Measurements from ENCODE around the gene MMP24OS. TPM values are rescaled to one million over a fixed set of nuclear protein-coding genes. Genes with fewer than 3 reads are reported as not detected.

MMP24OS gene
- total and polyA plus RNA-seq, 2 of the 4 experiments (the other 2 are of a cell fraction): 5.9 to 64.9 TPM

GRCh38 chr20:35303382-35303734 is 25.4 kb upstream of the MMP24OS start:
- Histone ChIP-seq H3K27ac (ENCODE audit: insufficient read depth, low read length) (peak overlapping the region; percentile 85), H4K8ac (ENCODE audit: low read depth in 2 of 2, low read length in 2 of 2) (peak overlapping the region; percentile 7 to 95), H2BK15ac (ENCODE audit: low read depth, low read length) (peak overlapping the region; percentile 59; the same call in 2 of the 3 replicates), H2BK5ac (ENCODE audit: low read depth, low read length, poor library complexity, severe bottlenecking) (peak overlapping the region; percentile 89), H3K27me3 (ENCODE audit: control insufficient read depth, insufficient read depth, low read length) (no peaks in the 10 kb centered on the region), H3K9me3 (ENCODE audit: control insufficient read depth, insufficient read depth, low read length) (no peaks in the 10 kb centered on the region), H2BK20ac (ENCODE audit: low read depth, low read length) (peak overlapping the region; percentile 87), H3K36me3 (ENCODE audit: control insufficient read depth, insufficient read depth, low read length) (no peaks in the 10 kb centered on the region), H4K5ac (ENCODE audit: low read depth, low read length) (peak overlapping the region; percentile 84), H3K9me1 (ENCODE audit: insufficient read depth, low read length) (peaks cover 51% of the 10 kb centered on the region), H3K14ac (replicated peaks; ENCODE audit: low read depth, low read length) (peak overlapping the region; percentile 82), H3K4me1 (ENCODE audit: control insufficient read depth, insufficient read depth, low read length) (peaks cover 58% of the 10 kb centered on the region), H3K23ac (ENCODE audit: low read depth, low read length) (peak overlapping the region; percentile 83), H3K4me2 (ENCODE audit: low read depth, low read length) (no peak overlapping the region), H3K4ac (ENCODE audit: low read depth, low read length) (peak overlapping the region; percentile 95), H3K79me1 (ENCODE audit: low read depth in 1 of 2, low read length in 2 of 2) (peaks cover 0 to 40% of the 10 kb centered on the region in 2 experiments; a peak in 2 of 4 replicates), H3K18ac (ENCODE audit: low read depth, low read length) (peak overlapping the region; percentile 78), H2AK9ac (replicated peaks; ENCODE audit: low read depth, low read length, poor library complexity) (peak overlapping the region; percentile 85), H3K4me3 (ENCODE audit: insufficient read depth, low read depth, low read length) (no peak overlapping the region), H2AK5ac (ENCODE audit: low read depth, low read length) (peak overlapping the region; percentile 95), H4K91ac (ENCODE audit: insufficient read depth, low read depth, low read length) (peak overlapping the region; percentile 94), H3K9ac (ENCODE audit: low read depth, low read length) (no peak overlapping the region), H2BK120ac (ENCODE audit: low read depth, low read length) (peak overlapping the region; percentile 96), H3K56ac (ENCODE audit: extremely low read depth, insufficient read depth, low read length) (peak overlapping the region; percentile 53; the same call in 1 of the 2 replicates), H2AFZ (replicated peaks; ENCODE audit: low read length, poor library complexity) (peak overlapping the region; percentile 63), H4K20me1 (ENCODE audit: insufficient read depth, low read length) (no peaks in the 10 kb centered on the region)
- in situ Hi-C loops (cut with MboI; ENCODE audit: low sequenced_read_pairs) (no loop called here), dilution Hi-C loops (cut with HindIII; ENCODE audit: low sequenced_read_pairs, unreplicated experiment) (no loop called here), intact Hi-C loops (cut with micrococcal nuclease) (loop anchor here (5.0 kb wide), 1 partner anchor 69 kb away; no protein-coding TSS in a partner anchor)
- TF ChIP-seq FOS (IDR thresholded peaks at IDR 0.05; ENCODE audit: low read depth, low read length): no peak
- TF ChIP-seq RCOR1 (IDR thresholded peaks at IDR 0.05; ENCODE audit: insufficient replicate concordance, low read length): no peak
- no peak for TF ChIP-seq POLR2A (IDR thresholded peaks at IDR 0.05; ENCODE audit: low read depth, low read length)
- no peak for TF ChIP-seq CHD1 (IDR thresholded peaks at IDR 0.05; ENCODE audit: low read depth, low read length)
- TF ChIP-seq RFX5 (IDR thresholded peaks at IDR 0.05; ENCODE audit: low read depth, low read length): no peak
- no peak for TF ChIP-seq NFE2L2 (IDR thresholded peaks at IDR 0.05; ENCODE audit: low read depth, low read length)
- no peak for TF ChIP-seq MAZ (IDR thresholded peaks at IDR 0.05; ENCODE audit: borderline replicate concordance, low read depth, low read length)
- no peak for TF ChIP-seq SMC3 (IDR thresholded peaks at IDR 0.05; ENCODE audit: low read depth, low read length)
- no peak for TF ChIP-seq MAFK (IDR thresholded peaks at IDR 0.05; ENCODE audit: low read depth, low read length)
- no peak for TF ChIP-seq USF2 (IDR thresholded peaks at IDR 0.05; ENCODE audit: low read depth, low read length)
- no peak for TF ChIP-seq ELK1 (IDR thresholded peaks at IDR 0.05; ENCODE audit: borderline replicate concordance, low read depth, low read length)
- no peak for TF ChIP-seq MXI1 (IDR thresholded peaks at IDR 0.05; ENCODE audit: borderline replicate concordance, low read depth, low read length)
- no peak for TF ChIP-seq CEBPB (IDR thresholded peaks at IDR 0.05; ENCODE audit: low read depth, low read length)
- TF ChIP-seq RAD21 (IDR thresholded peaks at IDR 0.05; ENCODE audit: low read length): no peak
- no TSS peak for BruUV-seq (replicated peaks)
- POLR2A ChIA-PET (ENCODE audit: unreplicated experiment): interaction anchor here (1.3 kb wide), 1 partner anchor 146 kb away, joined by 3 read pairs; no protein-coding TSS in a partner anchor
- WGBS, 2 experiments (ENCODE audit: extremely low coverage in 2 of 2, insufficient read length in 1 of 2): no CpG with 5 or more reads among the region's 11 CpGs
- CTCF ChIA-PET: interaction anchor here (0.9 to 2.5 kb wide), 6 partner anchors 14 to 144 kb away, joined by 3 to 9 read pairs (median 4); no protein-coding TSS in a partner anchor
- DNase-seq (no peak), ATAC-seq (ENCODE audit: low read depth) (no peak)
